RCC 7860 (cell line): ENCODE data around the gene PPBP.

Source experiments
- DNase-seq: peaks from one replicate; pipeline ENCODE4 v3.0.0-alpha.2; 2015; ENCODE audit warnings: low spot score
- FAIRE-seq: peaks from 2 replicates; lab custom pipeline; 2012; peaks lifted over from hg19 to GRCh38; lab: Jason Lieb, UNC

The PPBP gene, protein sequence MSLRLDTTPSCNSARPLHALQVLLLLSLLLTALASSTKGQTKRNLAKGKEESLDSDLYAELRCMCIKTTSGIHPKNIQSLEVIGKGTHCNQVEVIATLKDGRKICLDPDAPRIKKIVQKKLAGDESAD

DNA sequence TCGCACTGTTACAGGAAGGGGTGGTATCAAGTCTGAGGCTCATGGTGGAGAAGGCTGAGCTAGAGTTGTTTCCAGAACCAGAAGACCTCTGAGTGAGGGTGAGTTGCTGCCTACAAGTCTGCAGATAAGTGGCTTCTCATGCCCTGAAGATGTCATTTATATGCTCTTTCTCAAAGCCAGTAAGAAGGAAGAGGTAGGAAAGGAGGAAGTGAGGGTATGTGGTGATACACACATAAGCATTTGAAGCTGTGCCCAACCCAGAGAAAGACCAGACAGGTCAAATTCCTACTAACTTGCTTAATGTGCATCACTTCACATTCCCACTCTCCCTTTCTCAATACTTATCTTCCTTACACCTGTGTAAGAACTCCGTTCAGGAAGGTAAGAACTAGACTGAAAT lies at the start of gene PPBP:
Gene PPBP, minus strand, starts transcription at position 130 of the 400 bp plus-strand sequence. Its CDS starts 87 bp downstream, at position 43.
- DNase-seq (no peak), FAIRE-seq (no peak)

DNA sequence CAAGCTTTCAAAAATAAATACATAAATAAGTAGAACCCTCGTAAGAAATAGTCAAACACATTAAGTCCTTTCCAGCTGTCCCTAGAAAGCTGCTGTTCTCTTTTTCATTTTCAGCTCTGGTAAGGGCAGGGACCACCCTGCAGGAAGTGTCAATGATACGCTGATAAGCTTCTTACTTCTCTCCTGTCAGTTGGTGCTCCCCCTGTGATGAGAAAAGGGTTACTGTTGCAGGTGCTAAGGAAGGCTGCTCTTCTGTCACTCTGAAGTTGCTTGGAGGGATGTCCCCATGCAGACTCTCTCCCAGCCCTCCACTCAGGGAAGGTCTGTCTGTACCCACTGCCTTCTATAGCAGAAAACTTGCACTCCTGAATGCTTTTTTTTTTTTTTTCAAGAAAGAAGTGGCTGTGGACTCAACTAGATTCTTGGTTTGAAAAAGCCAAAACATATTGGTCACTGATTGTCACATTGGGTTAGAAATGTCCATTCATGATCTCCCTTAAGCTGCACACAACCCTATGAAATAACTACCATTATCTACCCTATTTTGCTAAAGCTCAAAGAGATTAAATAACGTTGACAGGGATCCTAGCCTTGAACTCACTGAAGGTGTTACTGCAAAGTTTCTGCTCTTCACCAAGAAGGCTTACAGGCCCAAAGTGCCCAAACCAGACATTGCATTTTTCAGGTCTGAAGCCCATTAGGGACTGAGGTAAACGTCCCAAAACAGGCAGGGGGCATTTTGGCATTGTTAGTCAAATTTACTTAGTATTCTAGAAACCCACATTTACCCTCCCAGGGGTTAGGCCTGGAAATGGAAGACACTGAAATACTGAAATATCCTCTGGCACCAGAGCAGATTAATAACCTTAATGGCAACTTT lies 49.3 kb upstream of the PPBP start:
- no peak for DNase-seq
- FAIRE-seq = no peak

DNA sequence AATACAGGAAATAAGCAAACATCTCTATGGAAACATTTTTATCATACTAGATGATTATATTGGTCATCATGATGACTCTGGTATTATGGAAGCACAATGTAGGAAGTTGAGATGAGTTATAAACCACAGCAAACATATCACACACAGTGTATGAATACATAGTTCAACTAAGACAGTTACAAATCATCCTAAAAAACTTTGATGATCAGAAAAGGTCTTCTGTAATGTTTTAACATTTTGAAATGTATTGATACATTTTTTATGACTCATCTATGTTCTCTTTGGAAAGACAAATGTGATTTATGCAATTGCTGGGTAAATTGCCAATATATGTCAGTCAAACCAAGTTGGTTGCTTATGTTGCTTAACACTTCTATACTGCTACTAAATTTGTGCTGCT lies 45.7 kb upstream of the PPBP start:
- DNase-seq (peak; percentile 53), FAIRE-seq (peak; percentile 38)

DNA sequence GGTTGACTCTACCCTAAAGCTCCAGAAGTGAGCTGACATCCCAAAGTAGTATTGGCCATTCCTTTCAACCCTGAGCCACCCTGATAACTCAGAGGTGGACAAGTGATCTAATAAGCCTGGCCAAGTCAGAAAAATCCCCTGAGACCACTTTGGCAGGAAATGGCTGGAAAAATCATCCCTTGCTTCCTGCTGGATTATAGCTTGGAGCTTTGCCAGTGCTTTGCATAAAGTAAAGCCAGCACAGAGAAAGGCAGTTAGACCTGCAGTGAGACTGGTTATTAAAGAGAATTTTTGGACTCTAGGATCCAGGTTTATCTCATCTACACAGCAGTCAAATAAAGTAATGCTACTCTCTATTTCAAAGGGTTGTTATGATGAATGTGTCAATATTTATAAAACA lies 44.1 kb upstream of the PPBP start:
- peak; percentile 22 for FAIRE-seq
- DNase-seq = peak; percentile 36

DNA sequence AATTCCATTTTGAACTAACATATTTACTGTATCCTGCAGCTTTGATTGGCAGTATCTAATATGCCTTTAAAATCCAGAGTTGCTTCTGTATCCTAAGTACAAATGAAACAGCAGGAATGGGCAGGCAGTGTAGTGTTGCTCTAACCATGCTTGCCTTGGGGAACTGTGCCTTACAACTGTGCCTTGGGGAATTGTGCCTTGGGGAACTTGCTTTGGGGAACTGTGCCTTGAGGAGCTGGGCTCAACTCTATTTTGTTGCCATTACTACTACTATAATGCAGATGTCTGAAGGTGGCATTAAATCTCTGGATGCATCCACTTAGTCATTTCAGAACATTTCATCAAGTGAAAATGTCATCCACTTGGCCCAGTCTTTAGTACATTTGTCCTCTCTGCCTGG lies 43.6 kb upstream of the PPBP start:
- DNase-seq (no peak), FAIRE-seq (no peak)

DNA sequence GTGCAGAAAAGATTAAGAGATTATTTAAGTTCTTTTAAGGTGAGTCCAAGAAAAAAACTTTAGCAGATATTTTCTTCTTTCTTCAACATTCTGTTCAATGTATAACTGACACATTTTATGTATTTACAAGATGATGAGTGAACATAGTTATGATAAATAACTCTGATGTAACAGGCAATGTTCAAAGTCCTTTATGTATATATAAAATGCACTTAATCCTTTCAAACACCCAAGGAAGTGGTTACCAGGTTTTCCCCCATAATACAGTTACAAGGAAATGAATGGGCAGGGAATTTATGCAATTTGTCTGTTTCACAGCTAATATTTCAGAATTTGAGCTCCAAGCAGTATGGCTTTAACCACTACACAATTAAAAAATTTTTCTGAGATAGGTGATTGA lies 42.3 kb upstream of the PPBP start:
- DNase-seq (no peak), FAIRE-seq (no peak)

DNA sequence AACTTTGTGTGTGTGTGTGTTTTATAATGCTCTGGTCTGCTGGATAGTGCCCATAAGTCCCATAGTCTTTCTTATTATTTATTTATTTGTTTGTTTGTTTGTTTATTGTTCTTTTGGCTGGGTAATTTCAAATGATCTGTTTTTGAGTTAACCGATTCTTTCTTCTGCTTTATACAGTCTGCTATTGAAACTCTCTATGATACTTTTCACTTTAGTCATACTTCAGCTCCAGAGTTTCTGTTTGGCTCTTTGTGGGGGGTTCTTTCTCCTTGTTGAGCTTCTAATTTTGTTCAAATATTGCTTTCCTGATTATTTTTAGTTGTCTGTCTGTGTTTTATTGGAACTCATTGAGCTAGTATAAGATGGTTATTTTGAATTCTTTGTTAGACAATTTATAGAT lies 40.5 kb upstream of the PPBP start:
- no peak for DNase-seq
- FAIRE-seq = no peak

DNA sequence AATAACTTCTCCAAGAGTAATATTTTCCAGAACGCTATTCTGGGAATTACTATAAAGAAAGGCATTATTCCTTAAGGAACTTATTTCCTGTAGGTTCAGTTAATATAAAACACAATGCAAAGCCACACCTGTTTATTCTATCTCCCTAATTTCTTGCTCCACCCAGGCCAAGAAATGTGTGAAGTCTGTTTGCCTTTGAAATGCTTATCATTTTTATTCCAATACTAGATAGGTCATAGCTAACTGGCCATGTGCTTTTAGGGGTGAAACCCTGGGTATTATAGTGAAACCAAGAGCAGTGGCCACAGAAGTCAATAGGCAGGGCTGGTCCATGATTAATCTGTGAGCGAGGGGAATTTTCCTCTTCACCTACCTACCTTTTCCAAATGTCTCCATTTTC lies 35.7 kb upstream of the PPBP start:
- DNase-seq = no peak

DNA sequence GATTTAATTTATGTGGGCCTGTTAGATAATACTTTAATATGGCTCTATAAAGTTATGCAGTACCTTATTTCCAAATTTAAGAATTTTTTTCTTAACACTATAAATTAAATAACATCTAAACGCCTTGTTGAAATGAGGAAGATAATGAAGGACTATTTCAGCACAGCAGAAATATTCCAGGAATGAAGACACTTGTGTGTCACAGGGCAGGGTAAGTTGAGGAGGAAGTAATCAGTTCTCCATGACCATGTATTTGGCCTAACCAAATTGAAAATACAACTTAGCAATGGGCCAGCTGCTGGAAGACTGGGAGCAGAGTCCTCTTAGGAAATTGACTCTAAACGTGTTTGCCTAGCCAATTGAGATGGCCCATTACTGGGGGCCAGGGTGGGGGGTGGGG lies 33.6 kb upstream of the PPBP start:
- DNase-seq (no peak), FAIRE-seq (no peak)

More for the DNA sequence above, 35.7 kb upstream of the PPBP start:
- FAIRE-seq = no peak

DNA sequence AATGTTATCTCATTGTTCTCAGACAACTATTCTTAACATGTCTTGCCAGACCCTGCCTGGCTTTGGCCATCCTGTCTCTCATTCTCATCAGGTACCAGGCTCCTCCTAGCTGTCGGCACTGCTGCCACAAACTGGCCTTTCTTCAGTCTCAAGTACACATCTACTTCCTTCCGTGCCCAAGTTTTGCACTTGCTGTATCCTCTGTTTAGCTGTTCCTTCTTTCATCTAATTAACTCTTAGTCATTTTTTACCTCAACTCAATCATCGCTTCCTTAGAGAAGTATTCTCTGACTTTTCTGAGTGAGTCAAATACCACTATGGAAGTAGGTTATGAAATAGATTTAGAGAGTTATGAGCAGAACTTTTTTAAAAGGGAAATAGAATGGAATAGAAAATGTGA lies 30.8 kb upstream of the PPBP start:
- FAIRE-seq (no peak), DNase-seq (no peak)

DNA sequence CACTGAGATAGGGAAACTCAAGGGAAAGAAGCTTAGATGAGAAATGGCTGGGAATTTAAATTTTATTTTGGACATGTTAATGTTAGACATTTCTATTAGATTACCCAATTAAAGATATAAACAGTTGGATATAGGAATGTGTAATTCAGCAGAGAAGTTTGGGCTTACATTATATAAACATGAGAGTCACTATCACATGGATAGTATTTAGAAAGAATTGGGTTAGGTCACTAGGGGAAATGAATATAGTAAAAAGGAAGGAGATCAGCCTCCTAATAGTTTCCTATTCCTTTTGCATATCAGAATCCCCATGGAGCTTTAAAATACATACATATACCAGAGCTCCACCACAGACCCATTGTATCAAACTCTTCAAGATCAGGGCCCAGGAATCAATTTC lies 30.1 kb upstream of the PPBP start:
- DNase-seq (no peak), FAIRE-seq (no peak)

DNA sequence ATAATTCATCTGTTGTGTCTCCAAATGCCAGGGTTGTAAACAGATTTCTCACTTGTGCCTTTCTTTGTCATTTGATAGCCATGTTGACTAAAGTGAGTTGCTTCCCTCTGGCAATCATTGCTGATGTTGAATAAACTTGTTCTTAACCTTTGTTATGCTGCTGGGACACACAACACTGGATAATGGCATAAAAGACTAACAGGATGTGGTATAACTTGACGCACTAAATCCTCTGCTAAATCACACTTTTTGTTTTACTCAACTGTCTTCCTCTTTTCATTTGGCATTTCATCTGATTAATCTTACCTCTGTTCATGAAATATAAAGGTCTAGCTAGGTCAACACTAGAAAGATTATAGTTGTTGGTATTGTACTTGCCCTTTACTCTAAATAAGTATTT lies 28.1 kb upstream of the PPBP start:
- DNase-seq = peak; percentile 31
- FAIRE-seq = no peak

DNA sequence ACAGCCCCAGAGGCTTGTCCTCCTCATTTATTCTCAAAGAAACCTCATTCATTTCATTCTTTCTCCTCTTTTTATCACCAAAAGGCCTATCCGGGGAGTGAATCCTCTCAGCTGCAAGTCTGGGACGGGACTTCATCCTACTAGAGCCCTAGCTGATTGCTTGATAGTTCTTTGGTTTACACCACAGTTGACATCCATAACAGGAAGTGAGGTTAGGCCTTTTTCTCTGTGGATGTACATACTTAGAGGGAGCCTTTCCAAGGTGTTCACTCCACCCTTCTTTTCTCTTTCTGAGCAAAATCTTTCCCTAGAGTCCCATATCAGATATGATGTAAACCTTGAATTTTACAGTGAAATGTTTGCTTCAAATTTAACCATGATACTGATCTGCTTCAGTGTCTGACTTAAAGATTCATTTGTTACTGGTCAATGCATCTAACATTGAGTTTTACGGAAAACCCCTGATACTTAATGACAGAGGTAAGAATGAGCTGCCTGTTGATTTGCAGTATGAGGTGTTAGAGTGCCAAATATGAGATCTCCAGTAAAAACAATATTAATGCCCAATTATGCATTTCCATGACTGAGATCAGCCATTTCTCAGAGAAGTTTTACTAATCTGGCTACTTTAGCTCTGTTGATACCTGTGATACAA lies 27.3 kb upstream of the PPBP start:
- DNase-seq = no peak
- no peak for FAIRE-seq

DNA sequence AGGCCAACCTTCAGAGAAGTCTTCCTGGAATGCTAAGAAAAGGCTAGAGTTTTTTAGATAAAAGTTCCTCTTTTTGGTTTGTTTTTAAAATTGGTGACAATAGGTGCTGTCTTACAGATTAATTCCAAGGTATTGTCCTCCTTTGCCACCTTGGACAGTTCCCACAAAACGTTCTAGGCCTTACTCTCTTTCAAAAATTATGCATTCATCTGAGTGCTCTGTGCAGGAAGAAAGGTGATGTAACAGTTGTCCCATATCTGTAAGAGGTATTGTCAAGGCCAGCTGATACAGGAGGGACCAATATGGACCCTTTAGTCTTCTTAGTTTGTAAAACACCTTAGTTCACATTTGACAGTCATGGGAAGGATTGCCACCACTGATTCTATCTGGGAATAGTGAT lies 26.3 kb upstream of the PPBP start:
- no peak for FAIRE-seq

DNA sequence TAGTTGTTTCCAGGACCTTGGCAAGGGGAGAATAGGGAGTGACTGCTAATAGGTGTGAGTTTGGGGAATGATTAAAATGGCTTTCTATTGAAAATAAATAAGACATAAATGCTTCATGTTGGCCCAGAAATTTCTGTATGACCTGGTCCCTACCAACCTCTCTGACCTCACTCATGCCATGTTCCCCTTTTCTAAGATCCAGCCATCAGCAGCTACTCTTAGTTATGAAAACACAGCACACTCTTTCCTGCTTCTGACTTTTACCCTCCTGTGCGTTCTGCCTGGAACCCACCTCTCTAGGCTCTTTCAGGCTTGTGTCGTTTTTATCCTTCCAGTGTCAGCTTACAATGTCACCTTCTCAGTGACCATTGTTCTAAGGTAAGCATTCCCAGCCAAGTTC lies 25.3 kb upstream of the PPBP start:
- FAIRE-seq (no peak), DNase-seq (no peak)

More for the DNA sequence above, 26.3 kb upstream of the PPBP start:
- no peak for DNase-seq

DNA sequence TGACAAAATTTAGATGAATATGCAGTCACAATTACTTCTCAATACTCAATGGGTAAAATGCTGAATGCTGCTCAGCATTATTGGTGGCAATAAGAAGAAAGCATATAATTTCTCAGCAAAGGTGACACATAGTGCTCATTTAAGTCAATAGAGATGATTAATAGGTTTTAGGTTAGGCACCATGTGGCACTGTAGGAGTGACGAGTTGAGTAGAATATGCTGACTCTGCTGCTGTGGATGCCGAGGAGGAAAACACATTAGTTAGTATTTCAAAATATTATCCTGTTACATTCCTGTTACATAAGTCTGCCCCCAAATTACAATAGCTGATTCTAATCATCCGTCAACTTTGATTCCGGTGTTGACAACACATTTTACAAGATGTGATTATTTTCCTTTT lies 24.1 kb upstream of the PPBP start:
- DNase-seq = no peak
- FAIRE-seq = no peak

DNA sequence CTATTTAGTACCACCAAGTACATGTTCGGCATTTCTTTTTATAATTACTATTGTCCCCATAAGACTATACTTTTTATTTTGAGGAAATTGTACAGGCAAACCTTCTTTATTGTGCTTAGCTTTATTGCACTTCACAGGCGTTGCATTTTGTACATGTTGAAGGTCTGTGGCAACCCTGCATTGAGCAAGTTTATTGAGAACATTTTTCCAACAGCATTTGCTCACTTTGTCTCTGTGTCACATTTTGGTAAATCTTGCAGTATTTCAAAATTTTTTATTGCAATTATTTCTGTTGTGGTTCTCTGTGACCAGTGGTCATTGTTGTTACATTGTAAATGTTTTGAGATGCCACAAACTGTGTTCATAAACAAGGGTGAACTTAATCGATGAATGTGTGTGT lies 21.3 kb upstream of the PPBP start:
- DNase-seq = no peak
- no peak for FAIRE-seq

DNA sequence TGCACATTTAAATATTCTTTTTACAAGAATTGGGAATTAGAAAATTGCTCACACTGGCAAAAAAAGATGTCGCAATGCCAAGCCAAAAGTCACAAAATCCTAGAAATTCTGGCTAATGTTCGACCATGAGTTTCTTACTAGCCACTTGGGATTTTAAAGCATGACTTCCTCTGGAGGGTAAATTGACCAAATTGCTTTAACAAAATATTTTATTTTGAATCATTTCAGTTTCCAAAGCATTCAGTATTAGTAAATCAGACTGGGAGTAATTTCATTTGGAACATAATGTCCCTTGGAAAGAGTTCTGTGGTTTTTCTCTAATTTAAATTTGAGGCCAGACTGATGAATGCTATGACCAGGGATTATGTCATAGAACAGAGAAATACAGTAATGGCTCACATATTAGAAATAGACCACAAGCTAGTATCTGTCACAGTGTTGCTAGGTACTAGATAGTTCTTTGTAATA lies 18.1 kb upstream of the PPBP start:
- DNase-seq (peak; percentile 90), FAIRE-seq (peak; percentile 97)

DNA sequence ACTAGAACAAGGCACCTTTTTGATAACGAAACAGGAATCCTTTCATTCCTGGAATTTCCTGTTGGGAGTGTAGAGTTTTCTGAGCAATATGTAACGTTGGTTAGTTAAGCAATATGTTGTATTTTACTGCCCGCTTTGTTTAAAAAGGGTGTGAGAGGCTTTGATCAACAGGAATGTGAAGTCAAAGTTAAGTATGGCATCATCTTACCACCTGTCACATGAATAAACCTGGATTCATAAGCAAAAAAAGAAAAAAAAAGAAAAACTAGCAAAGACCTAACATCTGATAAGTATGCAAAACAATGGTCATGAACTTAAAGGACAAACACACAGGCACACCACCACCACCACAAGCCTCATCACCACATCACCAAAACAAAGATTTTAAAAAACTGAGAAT lies 17.5 kb upstream of the PPBP start:
- FAIRE-seq = no peak
- peak; percentile 52 for DNase-seq

DNA sequence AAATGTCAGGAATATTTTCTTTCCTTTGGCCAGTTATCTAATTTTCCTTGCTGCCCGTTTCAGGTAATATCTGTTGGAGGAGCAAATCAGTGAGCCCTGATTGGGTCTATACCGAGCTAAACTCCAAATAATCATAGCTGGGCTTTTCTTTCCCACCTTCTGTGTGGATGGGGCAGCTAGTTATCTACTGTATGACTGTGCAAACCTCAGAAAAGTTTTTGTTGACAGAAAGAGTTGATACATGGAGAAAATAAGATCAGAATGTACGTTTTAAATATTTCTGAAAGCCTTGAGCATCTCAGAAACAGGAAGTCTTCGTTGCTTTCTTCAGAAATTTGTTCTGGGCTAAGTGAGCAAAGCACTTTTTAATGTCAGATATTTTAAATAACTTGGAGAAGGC lies 16.7 kb upstream of the PPBP start:
- FAIRE-seq (no peak), DNase-seq (no peak)

DNA sequence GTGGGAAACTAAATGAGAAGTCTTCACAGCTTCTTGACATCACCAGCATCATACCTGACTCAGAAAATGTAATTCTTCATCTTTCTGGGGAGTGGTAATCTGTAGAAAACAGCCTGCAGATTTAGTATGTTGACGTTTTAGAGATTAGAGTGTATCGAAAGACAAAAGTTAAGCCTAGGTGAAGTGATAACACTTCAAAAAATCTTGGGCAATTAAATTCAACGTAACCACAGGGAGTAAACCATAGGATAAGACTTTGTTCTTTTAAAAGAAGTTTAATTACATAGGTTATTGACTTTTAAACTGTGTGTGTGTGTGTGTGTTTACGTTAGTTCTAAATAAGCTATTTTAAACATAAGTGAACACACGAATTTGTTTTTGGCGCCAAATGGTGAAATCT lies 12.3 kb upstream of the PPBP start:
- DNase-seq (no peak), FAIRE-seq (no peak)
